ENCODE results near the gene PDE5A. TPM values are rescaled to one million over a fixed set of nuclear protein-coding genes. Genes with fewer than 3 reads are reported as not detected.

PDE5A gene
- total RNA-seq, 3 donors from 2014 or later: 0.52 to 0.86 (median 0.76) TPM

DNA sequence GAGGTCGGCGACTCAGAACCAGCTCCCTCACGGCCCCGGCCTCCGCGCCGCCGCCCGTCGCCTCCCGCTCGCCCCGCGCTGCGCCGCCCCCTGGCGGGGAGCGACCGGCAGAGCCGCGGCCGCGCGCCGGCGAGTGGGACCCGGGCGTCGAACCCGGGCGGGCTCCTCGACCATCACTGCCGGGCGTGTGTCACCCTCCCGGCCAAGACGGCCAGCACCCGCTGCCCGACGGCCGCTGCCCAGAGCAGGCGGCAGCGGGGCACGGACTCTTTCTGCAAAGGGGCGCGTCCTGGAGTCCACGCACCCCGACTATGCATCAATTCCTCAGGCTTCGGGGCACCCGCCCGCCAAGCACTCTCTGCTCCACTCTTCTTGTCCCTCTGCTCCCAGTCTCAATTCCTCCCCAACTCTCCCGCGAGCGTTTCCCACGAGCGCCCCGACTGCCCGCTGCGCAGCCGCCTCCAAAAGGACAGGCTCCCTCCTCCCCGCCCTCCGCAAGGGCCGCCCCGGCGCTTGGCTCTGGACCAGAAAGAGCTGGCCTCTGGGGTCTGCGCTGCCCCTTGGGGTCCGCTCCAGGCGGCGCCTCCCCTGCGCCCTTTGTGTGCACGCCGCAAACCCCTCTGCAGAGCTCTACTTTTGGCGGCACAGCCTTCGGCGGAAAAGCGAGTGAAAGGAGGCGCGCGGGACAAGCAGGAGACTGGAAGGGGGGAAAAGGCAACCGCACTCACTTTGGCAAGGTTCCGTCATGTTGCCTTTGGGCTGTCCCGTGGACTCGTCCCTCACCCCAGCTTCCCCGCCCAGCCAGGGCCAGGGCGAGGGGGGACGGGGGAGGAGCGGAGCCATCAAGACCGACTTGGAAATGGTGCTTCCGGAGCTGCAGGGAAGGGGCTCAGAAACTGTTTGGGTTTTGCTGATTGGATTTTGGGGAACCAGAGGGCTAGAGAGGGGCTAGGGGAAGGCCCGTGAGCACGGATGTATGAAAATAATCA is 1.0 kb downstream of the PDE5A start:
- H3K27me3 Mint-ChIP-seq (ENCODE audit: low read depth): peaks cover 14% of the 10 kb centered on the region
- peak overlapping the region; percentile 85 for H3K4me3 Mint-ChIP-seq

GRCh38 chr4:119626943-119627266 is 1.7 kb downstream of the PDE5A start:
- Mint-ChIP-seq H3K4me3 (peak overlapping the region; percentile 80), H3K4me1 (ENCODE audit: low read depth) (peaks cover 17% of the 10 kb centered on the region), H3K27me3 (ENCODE audit: low read depth) (peaks cover 9% of the 10 kb centered on the region), H3K36me3 (ENCODE audit: insufficient read depth) (no peaks in the 10 kb centered on the region), H3K9me3 (no peaks in the 10 kb centered on the region)
- DNase-seq (no peak), ATAC-seq (no peak)

More for the DNA sequence above, 1.0 kb downstream of the PDE5A start:
- Mint-ChIP-seq H3K9me3 (no peaks in the 10 kb centered on the region), H3K4me1 (ENCODE audit: low read depth) (peaks cover 17% of the 10 kb centered on the region), H3K36me3 (ENCODE audit: insufficient read depth) (no peaks in the 10 kb centered on the region)
- ATAC-seq: peak; percentile 73 to 82
- peak; percentile 45 for DNase-seq

GRCh38 chr4:119626420-119626819 is 2.2 kb downstream of the PDE5A start:
- Mint-ChIP-seq H3K4me1 (ENCODE audit: low read depth) (peaks cover 17% of the 10 kb centered on the region), H3K36me3 (ENCODE audit: insufficient read depth) (no peaks in the 10 kb centered on the region), H3K4me3 (peak overlapping the region; percentile 80), H3K9me3 (no peaks in the 10 kb centered on the region), H3K27me3 (ENCODE audit: low read depth) (peaks cover 9% of the 10 kb centered on the region)
- no peak for ATAC-seq
- no peak for DNase-seq

DNA sequence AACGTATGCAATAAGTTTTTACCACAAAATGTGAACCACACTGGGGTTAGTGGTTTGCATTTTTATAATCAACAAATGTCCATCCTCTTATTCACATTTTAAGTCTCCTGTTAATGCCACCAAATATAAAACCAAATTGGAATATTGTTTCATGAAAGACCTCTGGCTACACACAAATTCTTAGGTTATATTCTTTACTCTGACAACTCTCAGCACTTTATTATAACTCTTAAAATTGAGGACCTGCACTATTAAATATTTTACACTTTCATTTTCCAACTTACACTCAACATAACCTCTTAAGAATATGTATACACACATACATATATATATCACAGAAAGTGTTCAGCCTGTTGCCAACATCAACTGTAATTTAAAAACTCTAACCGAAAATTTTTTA is 2.8 kb downstream of the PDE5A start:
- Mint-ChIP-seq H3K36me3 (ENCODE audit: insufficient read depth) (no peaks in the 10 kb centered on the region), H3K27me3 (ENCODE audit: low read depth) (peaks cover 13% of the 10 kb centered on the region), H3K9me3 (no peaks in the 10 kb centered on the region), H3K4me1 (ENCODE audit: low read depth) (peaks cover 17% of the 10 kb centered on the region), H3K4me3 (no peak overlapping the region)
- DNase-seq (no peak), ATAC-seq (no peak)

- Mint-ChIP-seq H3K4me1 (ENCODE audit: low read depth) (peaks cover 17% of the 10 kb centered on the region), H3K36me3 (ENCODE audit: insufficient read depth) (no peaks in the 10 kb centered on the region), H3K27me3 (ENCODE audit: low read depth) (peaks cover 20% of the 10 kb centered on the region), H3K4me3 (no peak overlapping the region), H3K9me3 (no peaks in the 10 kb centered on the region)
- DNase-seq: no peak
- ATAC-seq: no peak
These were observed 4.2 kb downstream of the PDE5A start for GRCh38 chr4:119624356-119624755.

GRCh38 chr4:119623025-119623424 is 5.6 kb downstream of the PDE5A start:
- ATAC-seq (no peak), DNase-seq (no peak)
- Mint-ChIP-seq H3K9me3 (no peaks in the 10 kb centered on the region), H3K4me1 (ENCODE audit: low read depth) (peaks cover 11% of the 10 kb centered on the region), H3K4me3 (no peak overlapping the region), H3K36me3 (ENCODE audit: insufficient read depth) (no peaks in the 10 kb centered on the region), H3K27me3 (ENCODE audit: low read depth) (peaks cover 24% of the 10 kb centered on the region)

DNA sequence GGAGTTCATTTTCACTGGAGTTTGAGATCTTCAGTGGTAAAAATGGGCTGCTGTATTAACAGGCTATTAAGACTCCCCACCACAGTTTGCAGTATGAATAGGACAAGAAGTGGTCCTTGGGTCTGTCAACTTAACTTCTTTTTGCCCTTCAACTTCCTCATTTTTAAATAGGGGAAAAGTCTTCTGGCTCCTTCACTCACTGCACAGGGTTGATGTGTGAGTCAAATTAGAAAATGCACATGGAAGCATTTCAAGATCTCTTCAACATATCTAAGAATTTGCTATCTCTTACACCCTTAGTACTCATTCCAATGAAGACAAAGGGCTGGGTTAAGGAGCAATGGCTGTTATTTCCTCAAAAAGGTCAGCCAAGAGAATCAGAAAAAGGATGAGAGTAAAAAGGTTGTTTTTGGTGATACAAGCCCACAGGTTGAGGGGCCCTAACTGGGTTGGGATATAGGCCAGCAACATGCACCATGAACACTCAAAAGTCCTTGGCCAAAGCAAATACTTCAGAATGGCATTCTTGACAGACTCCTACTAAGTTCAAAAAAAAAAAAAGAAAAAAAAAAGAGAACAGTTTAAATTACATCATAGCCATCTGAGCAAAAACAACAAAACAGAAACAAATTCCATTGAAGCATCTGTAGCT is 13.4 kb downstream of the PDE5A start:
- Mint-ChIP-seq H3K27me3 (ENCODE audit: low read depth) (peaks cover 15% of the 10 kb centered on the region), H3K36me3 (ENCODE audit: insufficient read depth) (no peaks in the 10 kb centered on the region), H3K4me3 (no peak overlapping the region), H3K9me3 (no peaks in the 10 kb centered on the region), H3K4me1 (ENCODE audit: low read depth) (no peaks in the 10 kb centered on the region)
- DNase-seq: no peak
- no peak for ATAC-seq

GRCh38 chr4:119604266-119604665 is 24.3 kb downstream of the PDE5A start:
- Mint-ChIP-seq H3K9me3 (peaks cover 4% of the 10 kb centered on the region), H3K36me3 (ENCODE audit: insufficient read depth) (no peaks in the 10 kb centered on the region), H3K4me3 (no peak overlapping the region), H3K4me1 (ENCODE audit: low read depth) (no peaks in the 10 kb centered on the region), H3K27me3 (ENCODE audit: low read depth) (peaks cover 6% of the 10 kb centered on the region)
- no peak for ATAC-seq
- no peak for DNase-seq

- Mint-ChIP-seq H3K9me3 (peaks cover 13% of the 10 kb centered on the region), H3K4me1 (ENCODE audit: low read depth) (no peaks in the 10 kb centered on the region)
- DNase-seq: no peak
These were observed 26.2 kb downstream of the PDE5A start for GRCh38 chr4:119602366-119602765.

DNA sequence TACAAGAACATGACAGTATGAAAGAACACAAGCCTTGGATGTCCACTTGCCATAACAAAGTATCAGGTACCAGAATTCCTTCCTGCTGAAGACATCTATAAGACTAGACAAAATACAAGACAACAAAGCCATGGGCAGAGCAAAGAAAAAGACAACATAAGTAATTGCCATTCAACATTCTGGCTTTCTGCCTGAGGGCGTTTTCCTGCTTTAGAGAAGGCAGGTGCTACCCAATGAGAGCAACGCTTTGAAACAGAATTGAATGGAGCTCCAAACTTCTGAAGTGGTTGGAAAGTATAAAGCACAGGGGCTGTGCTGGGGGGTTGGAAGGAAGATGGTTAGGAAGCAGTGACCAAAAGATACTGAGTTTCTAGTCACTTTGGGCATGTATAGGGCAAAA is 30.1 kb downstream of the PDE5A start:
- Mint-ChIP-seq H3K36me3 (ENCODE audit: insufficient read depth) (no peaks in the 10 kb centered on the region), H3K4me3 (no peak overlapping the region), H3K27me3 (ENCODE audit: low read depth) (no peaks in the 10 kb centered on the region), H3K4me1 (ENCODE audit: low read depth) (no peaks in the 10 kb centered on the region), H3K9me3 (peaks cover 13% of the 10 kb centered on the region)
- no peak for ATAC-seq
- DNase-seq: no peak

More at GRCh38 chr4:119602366-119602765, 26.2 kb downstream of the PDE5A start:
- Mint-ChIP-seq H3K36me3 (ENCODE audit: insufficient read depth) (no peaks in the 10 kb centered on the region), H3K27me3 (ENCODE audit: low read depth) (peaks cover 6% of the 10 kb centered on the region), H3K4me3 (no peak overlapping the region)
- no peak for ATAC-seq

DNA sequence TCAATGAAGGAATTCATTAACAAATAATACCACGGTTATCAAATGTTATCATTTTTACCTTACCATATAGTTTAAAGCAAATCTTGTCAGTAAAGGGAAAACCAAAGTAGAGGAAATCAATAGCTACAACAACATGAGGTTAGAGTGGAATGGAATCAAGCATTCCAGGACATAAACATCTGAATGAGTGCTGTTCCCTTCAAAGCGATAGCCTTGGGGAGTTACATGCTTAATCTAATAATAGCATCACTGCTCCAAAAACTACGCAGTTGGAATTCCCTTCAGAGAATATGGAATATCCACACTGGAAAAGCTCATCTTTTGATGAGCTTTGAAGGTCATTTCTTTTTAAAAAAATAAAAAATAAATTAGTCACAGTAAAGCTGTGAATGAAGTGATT is 31.2 kb downstream of the PDE5A start:
- Mint-ChIP-seq H3K36me3 (ENCODE audit: insufficient read depth) (no peaks in the 10 kb centered on the region), H3K9me3 (peaks cover 13% of the 10 kb centered on the region), H3K27me3 (ENCODE audit: low read depth) (no peaks in the 10 kb centered on the region)

GRCh38 chr4:119593698-119594097 is 34.9 kb downstream of the PDE5A start:
- no peaks in the 10 kb centered on the region for H3K36me3 Mint-ChIP-seq (ENCODE audit: insufficient read depth)
- ATAC-seq (no peak), DNase-seq (no peak)
- peaks cover 2% of the 10 kb centered on the region for H3K27me3 Mint-ChIP-seq (ENCODE audit: low read depth)
- H3K9me3 Mint-ChIP-seq: peaks cover 5% of the 10 kb centered on the region
- no peak overlapping the region for H3K4me3 Mint-ChIP-seq
- no peaks in the 10 kb centered on the region for H3K4me1 Mint-ChIP-seq (ENCODE audit: low read depth)

More for the DNA sequence above, 31.2 kb downstream of the PDE5A start:
- no peaks in the 10 kb centered on the region for H3K4me1 Mint-ChIP-seq (ENCODE audit: low read depth)
- H3K4me3 Mint-ChIP-seq: no peak overlapping the region
- ATAC-seq (no peak), DNase-seq (no peak)

GRCh38 chr4:119592830-119593229 is 35.8 kb downstream of the PDE5A start:
- no peak for DNase-seq
- no peak for ATAC-seq
- Mint-ChIP-seq H3K27me3 (ENCODE audit: low read depth) (peaks cover 2% of the 10 kb centered on the region), H3K36me3 (ENCODE audit: insufficient read depth) (no peaks in the 10 kb centered on the region), H3K9me3 (no peaks in the 10 kb centered on the region), H3K4me1 (ENCODE audit: low read depth) (no peaks in the 10 kb centered on the region), H3K4me3 (no peak overlapping the region)

- H3K27me3 Mint-ChIP-seq (ENCODE audit: low read depth): peaks cover 2% of the 10 kb centered on the region
- H3K4me3 Mint-ChIP-seq: no peak overlapping the region
- no peaks in the 10 kb centered on the region for H3K4me1 Mint-ChIP-seq (ENCODE audit: low read depth)
- no peaks in the 10 kb centered on the region for H3K36me3 Mint-ChIP-seq (ENCODE audit: insufficient read depth)
- DNase-seq (no peak), ATAC-seq (no peak)
- no peaks in the 10 kb centered on the region for H3K9me3 Mint-ChIP-seq
These were observed 39.4 kb downstream of the PDE5A start for GRCh38 chr4:119589165-119589564.

DNA sequence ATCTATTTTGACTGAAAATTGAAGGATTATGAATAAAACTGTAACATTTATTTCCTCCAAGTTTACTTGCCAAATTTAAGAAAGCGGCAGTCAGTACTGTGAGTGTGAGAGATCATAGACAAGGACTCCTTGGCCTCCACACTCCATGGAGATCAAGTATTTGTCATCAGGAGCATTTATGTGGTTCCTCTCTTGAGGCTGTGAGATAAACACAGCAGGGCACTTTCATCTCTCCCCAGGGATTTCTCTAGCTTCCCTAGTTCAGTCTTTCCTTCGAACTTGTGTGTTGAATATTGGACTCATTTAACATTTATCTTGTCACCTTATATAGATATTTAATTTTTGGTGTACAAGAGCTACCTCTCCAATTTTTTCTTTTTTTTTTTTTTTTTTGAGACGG is 40.8 kb downstream of the PDE5A start:
- ATAC-seq (no peak), DNase-seq (no peak)
- Mint-ChIP-seq H3K4me1 (ENCODE audit: low read depth) (no peaks in the 10 kb centered on the region), H3K36me3 (ENCODE audit: insufficient read depth) (no peaks in the 10 kb centered on the region), H3K9me3 (no peaks in the 10 kb centered on the region), H3K4me3 (no peak overlapping the region), H3K27me3 (ENCODE audit: low read depth) (peaks cover 2% of the 10 kb centered on the region)
